ENCODE measurements around the gene MAML3. TPM values are rescaled to one million over a fixed set of nuclear protein-coding genes. Genes with fewer than 3 reads are reported as not detected.

MAML3 gene
- total RNA-seq, 1 donor from 2014 or later = 8.0 TPM

DNA sequence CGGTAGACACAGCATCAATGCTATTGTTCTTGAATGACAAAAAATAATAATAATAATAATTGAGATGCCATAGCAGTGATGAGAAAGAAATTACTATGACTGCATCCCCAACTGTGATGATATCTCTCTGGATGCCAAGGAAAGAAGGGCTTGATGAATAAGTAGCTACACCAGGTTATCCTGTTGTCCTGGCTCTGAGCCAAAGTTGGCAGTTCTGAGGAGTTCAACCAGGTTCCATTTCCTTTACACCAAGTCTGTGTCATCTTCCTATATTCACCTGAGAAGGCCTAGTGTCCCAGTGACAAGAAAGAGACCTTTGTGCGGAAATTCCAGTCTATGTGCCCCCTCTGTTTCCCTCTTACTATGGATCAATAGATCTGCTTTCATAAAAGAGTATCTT, 3.4 kb upstream of the MAML3 start:
- peaks cover 19% of the 10 kb centered on the region for H3K4me1 Mint-ChIP-seq (ENCODE audit: unreplicated experiment)
- DNase-seq (ENCODE audit: extremely low spot score, unreplicated experiment) = no peak
- TF ChIP-seq, protein P1, sequence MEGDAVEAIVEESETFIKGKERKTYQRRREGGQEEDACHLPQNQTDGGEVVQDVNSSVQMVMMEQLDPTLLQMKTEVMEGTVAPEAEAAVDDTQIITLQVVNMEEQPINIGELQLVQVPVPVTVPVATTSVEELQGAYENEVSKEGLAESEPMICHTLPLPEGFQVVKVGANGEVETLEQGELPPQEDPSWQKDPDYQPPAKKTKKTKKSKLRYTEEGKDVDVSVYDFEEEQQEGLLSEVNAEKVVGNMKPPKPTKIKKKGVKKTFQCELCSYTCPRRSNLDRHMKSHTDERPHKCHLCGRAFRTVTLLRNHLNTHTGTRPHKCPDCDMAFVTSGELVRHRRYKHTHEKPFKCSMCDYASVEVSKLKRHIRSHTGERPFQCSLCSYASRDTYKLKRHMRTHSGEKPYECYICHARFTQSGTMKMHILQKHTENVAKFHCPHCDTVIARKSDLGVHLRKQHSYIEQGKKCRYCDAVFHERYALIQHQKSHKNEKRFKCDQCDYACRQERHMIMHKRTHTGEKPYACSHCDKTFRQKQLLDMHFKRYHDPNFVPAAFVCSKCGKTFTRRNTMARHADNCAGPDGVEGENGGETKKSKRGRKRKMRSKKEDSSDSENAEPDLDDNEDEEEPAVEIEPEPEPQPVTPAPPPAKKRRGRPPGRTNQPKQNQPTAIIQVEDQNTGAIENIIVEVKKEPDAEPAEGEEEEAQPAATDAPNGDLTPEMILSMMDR (IDR thresholded peaks at IDR 0.05) = no peak
- H3K27ac Mint-ChIP-seq (ENCODE audit: unreplicated experiment) = no peak overlapping the region
- H3K36me3 Mint-ChIP-seq (ENCODE audit: unreplicated experiment) = no peaks in the 10 kb centered on the region
- no peaks in the 10 kb centered on the region for H3K27me3 Mint-ChIP-seq (ENCODE audit: unreplicated experiment)
- no peaks in the 10 kb centered on the region for H3K9me3 Mint-ChIP-seq (ENCODE audit: unreplicated experiment)
- no peak overlapping the region for H3K4me3 Mint-ChIP-seq (ENCODE audit: unreplicated experiment)

DNA sequence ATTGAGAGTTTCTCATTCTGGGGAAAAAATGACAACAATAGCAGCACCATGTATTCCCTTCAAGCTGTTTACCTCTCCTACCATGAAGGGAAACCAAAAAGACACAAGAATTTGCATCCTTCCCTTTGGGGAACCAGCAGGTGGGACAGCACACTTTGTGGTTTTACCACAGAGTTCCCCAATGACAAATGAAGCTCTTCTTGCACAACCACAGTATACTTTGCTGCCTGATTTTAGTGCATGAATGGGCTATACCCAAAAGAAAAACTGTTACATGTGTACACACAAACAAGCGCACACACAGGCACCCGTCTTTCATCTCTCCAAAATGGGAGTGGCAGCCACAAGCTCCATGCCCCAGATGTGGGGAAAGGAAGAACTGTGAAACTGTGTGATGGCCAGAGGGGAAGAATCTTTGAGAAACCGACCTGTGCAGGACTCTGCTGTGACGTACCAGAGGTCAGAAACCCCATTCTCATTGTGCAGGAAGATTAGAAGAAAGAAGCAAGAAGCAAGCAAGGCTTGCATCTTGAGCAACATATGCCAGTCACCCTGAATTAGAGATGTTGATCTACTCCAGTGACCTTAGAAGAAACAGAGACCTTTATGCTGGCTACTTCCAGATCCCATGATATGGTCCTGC, 2.7 kb upstream of the MAML3 start:
- H3K27me3 Mint-ChIP-seq (ENCODE audit: unreplicated experiment) = no peaks in the 10 kb centered on the region
- no peaks in the 10 kb centered on the region for H3K9me3 Mint-ChIP-seq (ENCODE audit: unreplicated experiment)
- no peaks in the 10 kb centered on the region for H3K36me3 Mint-ChIP-seq (ENCODE audit: unreplicated experiment)
- no peak for DNase-seq (ENCODE audit: extremely low spot score, unreplicated experiment)
- peaks cover 18% of the 10 kb centered on the region for H3K4me1 Mint-ChIP-seq (ENCODE audit: unreplicated experiment)
- TF ChIP-seq, protein P1 (IDR thresholded peaks at IDR 0.05) = no peak
- H3K27ac Mint-ChIP-seq (ENCODE audit: unreplicated experiment) = no peak overlapping the region
- no peak overlapping the region for H3K4me3 Mint-ChIP-seq (ENCODE audit: unreplicated experiment)

DNA sequence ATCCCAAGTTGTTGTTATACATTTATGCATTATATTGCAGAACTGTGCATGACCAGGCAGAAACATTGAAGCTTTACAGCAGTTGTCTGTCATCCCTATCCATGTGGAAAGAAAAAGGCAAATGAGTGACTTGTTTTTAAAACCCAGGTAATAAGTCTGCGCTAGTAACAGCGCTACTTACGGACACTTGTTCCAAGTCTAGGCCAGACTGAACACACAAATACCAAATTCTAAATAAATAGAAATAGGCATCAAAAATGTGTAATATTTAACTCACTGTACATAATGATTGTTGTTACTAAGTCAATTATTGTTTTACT, 548 bp upstream of the MAML3 start:
- Mint-ChIP-seq H3K4me1 (ENCODE audit: unreplicated experiment) (peaks cover 25% of the 10 kb centered on the region), H3K27me3 (ENCODE audit: unreplicated experiment) (no peaks in the 10 kb centered on the region), H3K4me3 (ENCODE audit: unreplicated experiment) (peak overlapping the region; percentile 96), H3K9me3 (ENCODE audit: unreplicated experiment) (no peaks in the 10 kb centered on the region), H3K36me3 (ENCODE audit: unreplicated experiment) (no peaks in the 10 kb centered on the region), H3K27ac (ENCODE audit: unreplicated experiment) (peak overlapping the region; percentile 94)
- DNase-seq (ENCODE audit: extremely low spot score, unreplicated experiment) = no peak
- TF ChIP-seq, protein P1 (IDR thresholded peaks at IDR 0.05) = no peak

DNA sequence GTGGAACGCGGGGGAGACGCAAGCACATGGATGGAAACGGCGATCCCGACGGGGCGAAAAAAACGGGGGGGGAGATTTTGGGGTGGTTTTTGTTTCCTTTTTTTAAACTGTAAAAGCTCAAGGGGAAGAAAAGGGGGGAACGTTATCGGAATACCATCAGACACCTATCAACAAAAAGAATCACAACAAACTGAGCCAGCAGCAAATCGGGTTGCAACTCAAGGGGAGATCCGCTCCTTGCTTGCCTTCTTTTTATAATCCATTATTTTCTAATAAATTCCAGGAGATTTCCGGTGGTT, 616 bp downstream of the MAML3 start:
- Mint-ChIP-seq H3K4me1 (ENCODE audit: unreplicated experiment) (peaks cover 20% of the 10 kb centered on the region), H3K36me3 (ENCODE audit: unreplicated experiment) (no peaks in the 10 kb centered on the region), H3K9me3 (ENCODE audit: unreplicated experiment) (no peaks in the 10 kb centered on the region), H3K27ac (ENCODE audit: unreplicated experiment) (peak overlapping the region; percentile 94), H3K4me3 (ENCODE audit: unreplicated experiment) (peak overlapping the region; percentile 96), H3K27me3 (ENCODE audit: unreplicated experiment) (no peaks in the 10 kb centered on the region)
- TF ChIP-seq, protein P1 (IDR thresholded peaks at IDR 0.05) = no peak
- DNase-seq (ENCODE audit: extremely low spot score, unreplicated experiment) = no peak

DNA sequence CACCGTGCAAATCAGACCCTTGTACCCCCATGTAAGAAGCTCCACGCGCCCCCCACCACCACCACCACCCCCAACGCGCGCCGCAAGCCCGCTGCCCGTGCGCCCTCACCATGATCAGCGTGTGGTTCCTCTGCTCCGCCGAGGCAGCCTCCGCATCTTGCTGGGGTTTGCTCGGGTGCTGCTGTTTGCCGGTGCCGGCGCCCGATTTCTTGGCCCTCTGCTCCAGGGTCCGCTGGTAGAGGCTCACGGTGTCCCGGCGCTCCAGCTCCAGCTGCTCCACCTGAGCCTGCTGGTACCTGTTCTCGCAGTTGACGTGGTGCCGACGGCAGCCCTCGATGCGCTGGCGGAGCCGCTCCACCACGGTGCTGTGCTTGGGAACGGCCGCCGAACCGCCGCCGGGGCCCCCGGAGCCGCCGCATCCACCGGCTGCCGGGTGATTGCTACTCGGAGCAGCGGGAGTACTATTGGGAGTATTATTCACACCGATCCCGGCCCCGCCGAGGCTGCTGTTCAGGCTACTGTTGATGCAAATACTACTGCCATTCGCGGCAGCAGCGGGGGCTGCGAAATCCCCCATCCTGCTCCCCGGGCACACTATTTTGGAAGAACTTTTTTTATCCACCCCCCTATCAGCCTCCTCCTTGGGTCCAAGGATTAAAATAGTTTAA, 1.1 kb downstream of the MAML3 start:
- Mint-ChIP-seq H3K4me3 (ENCODE audit: unreplicated experiment) (peak overlapping the region; percentile 96), H3K27me3 (ENCODE audit: unreplicated experiment) (no peaks in the 10 kb centered on the region), H3K36me3 (ENCODE audit: unreplicated experiment) (no peaks in the 10 kb centered on the region), H3K9me3 (ENCODE audit: unreplicated experiment) (no peaks in the 10 kb centered on the region), H3K27ac (ENCODE audit: unreplicated experiment) (peak overlapping the region; percentile 94), H3K4me1 (ENCODE audit: unreplicated experiment) (peaks cover 15% of the 10 kb centered on the region)
- TF ChIP-seq, protein P1 (IDR thresholded peaks at IDR 0.05) = no peak
- peak; percentile 87 for DNase-seq (ENCODE audit: extremely low spot score, unreplicated experiment)
